Skeletal muscle cell (primary cell): ENCODE data around the gene IMPG2.

Source experiments
- DNase-seq: peaks from one replicate; pipeline ENCODE4 v3.0.0-alpha.2; 2010; ENCODE audit warnings: low read depth
- H3K4me3 ChIP-seq: 2 replicates; pipeline ENCODE4 v1.5.1; 2011; ENCODE audit warnings: low read depth, mild to moderate bottlenecking, control low read depth, low read length, moderate library complexity

Gene IMPG2

DNA sequence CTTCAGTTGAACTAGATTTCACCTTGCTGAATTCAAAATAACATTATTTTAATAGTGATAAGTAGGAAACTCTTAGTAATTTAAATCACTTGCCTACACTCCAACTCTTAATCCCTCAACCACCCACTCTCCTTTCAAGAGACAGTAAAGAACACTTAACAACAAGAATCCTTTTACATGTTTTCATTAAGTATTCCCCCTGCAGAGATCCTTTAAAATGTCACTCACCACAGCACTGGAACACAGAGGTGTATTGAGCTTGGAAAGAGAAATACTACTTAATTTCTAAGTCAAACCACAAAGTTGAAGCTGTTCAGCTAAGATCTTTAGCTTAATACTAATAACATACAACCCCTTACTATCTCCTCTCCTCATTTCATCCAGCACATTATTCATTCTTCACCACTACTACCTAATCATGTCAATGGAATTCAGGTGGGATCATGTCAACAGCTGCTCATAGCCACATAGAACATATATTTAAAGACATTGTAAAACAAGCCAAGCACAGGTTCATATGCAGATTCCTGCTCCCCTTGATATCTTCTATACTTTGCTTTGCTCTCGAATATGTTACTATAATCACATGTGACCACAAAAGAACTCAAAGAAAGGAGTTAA, 40.5 kb downstream of the IMPG2 start:
- no peak overlapping the region for H3K4me3 ChIP-seq
- no peak for DNase-seq

GRCh38 chr3:101279162-101279561, 41.2 kb downstream of the IMPG2 start:
- no peak for DNase-seq

GRCh38 chr3:101278727-101279126, 41.6 kb downstream of the IMPG2 start:
- no peak for DNase-seq
- no peak overlapping the region for H3K4me3 ChIP-seq

More at GRCh38 chr3:101279162-101279561, 41.2 kb downstream of the IMPG2 start:
- H3K4me3 ChIP-seq: no peak overlapping the region

- DNase-seq: no peak
- H3K4me3 ChIP-seq: no peak overlapping the region
Measured at GRCh38 chr3:101273608-101274007, 46.8 kb downstream of the IMPG2 start.

DNA sequence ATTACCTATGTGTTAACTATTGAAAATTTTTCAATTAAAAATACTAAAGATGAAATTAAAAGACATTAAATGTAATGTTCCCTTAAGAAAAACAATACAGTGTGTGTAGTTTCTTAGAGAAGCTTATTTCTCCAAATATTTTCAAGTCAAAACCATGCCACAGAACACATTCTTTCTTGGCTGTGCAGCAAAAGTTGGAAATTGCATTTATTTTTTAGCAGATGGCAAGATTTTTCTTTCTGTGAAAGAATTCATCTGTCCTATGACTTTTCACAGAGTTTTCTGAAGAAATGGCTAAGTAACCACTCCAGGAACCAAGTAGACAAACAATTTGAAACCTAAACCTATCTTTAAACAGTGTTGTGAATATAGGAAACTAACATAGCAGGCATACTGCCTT, 47.2 kb downstream of the IMPG2 start:
- DNase-seq: no peak
- H3K4me3 ChIP-seq: no peak overlapping the region

DNA sequence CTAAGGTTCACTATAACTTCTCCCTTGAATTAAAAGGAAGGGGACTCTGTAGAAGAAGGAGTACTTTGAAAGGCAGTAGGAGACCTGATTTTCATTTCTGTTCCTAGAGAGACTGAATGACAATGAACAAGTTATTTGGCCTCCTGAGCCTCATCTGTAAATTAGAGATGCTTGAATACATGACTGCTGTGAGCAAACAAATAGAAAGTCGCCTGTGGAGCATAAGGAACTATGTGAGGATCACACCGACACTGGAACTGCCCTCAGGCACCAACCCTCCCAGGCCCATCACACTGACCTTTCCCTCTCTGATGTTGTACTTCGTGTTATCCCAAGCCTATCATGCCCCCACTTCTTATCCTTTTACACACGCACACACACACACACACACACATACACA, 48.6 kb downstream of the IMPG2 start:
- no peak for DNase-seq

GRCh38 chr3:101270149-101270548, 50.2 kb downstream of the IMPG2 start:
- no peak overlapping the region for H3K4me3 ChIP-seq
- no peak for DNase-seq

More for the DNA sequence above, 48.6 kb downstream of the IMPG2 start:
- no peak overlapping the region for H3K4me3 ChIP-seq

DNA sequence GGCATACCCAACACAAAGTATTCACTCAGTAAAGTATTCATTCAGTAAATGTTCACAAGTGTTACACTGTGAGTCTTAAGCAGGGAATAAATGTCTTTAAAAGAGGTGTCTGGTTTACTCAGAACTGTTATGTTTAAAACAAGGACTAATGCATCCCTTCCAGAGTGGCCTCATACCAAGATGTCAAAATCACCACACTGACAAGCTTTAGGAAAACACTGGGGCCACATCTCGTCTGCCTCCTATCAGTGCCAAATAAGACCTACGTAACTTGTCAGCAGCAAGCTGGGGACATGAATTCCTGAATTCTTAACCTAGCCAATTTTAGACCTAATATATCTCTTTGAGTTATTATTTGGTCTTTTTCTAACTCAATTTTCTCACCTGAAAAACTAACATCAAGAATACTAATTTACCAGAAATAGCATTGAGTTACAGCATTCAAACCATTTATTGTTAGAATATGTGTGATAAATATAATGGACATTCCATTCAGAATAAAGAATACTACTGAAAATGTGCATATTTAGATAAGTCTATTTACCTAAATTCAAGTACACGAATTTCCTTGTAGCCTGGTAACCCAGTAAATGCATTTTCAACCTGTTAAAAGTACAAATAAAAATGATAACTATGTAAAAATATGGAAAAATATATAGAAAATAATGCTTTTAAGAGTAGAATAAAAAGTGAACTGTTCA, 51.3 kb downstream of the IMPG2 start:
- no peak overlapping the region for H3K4me3 ChIP-seq
- no peak for DNase-seq

- no peak for DNase-seq
Measured at GRCh38 chr3:101268141-101268540, 52.2 kb downstream of the IMPG2 start.

DNA sequence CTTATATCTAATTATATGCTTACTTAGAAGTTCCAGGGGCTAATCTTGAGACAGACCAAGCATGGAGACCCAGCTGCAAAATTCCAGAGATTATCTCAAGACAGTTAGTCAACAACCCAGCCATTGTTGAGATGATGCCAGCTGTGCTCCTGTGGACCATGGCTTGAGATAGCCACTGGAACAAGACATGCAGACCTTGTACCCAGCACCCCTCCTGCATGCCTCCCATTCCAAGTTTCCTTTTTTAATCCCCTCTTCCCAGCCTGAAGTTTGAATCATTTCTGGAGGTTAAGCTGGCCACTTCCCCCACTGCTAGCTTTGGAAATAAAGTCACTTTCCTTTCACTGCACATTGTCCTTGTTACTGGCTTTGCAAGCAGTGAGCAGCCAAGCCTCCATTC, 53.8 kb downstream of the IMPG2 start:
- no peak for DNase-seq
- no peak overlapping the region for H3K4me3 ChIP-seq

More at GRCh38 chr3:101268141-101268540, 52.2 kb downstream of the IMPG2 start:
- H3K4me3 ChIP-seq: no peak overlapping the region

- no peak overlapping the region for H3K4me3 ChIP-seq
- no peak for DNase-seq
Measured at GRCh38 chr3:101266071-101266470, 54.3 kb downstream of the IMPG2 start.

DNA sequence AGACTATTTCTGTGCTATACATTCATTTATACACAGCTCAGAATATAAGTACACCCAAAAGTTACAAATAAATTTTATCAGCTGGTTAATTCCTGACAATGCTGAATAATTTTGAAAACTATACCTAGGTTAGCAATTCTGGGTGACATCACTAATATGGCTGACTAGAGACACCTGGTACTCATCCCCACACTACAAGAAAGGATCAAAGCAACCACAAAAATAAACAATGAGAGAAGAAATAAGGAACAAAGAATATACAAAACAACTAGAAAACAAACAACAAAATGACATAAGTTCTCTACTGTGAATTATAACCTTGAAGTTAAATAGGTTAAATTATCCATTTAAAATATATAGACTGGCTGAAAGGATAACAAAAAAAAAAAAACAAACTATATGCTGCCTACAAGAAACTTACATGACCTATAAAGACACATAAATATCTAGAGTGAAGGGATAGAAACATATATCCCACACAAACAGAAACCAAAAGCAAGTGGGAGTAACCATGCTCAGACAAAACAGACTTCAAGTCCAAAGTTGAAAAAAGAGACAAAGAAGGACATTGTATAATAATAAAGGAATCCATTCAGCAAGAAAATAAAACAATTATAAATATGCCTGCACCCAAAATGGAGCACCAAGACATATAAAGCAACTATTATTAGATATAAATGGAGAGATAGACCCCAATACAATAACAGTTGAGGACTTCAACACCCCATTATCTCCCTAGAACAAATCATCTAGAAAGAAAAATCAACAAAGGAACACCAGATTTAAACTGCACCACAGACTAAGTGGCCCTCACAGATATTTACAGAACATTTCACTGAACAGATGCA, 57.8 kb downstream of the IMPG2 start:
- DNase-seq: no peak
- H3K4me3 ChIP-seq: no peak overlapping the region

GRCh38 chr3:101261506-101261905, 58.9 kb downstream of the IMPG2 start:
- peak; percentile 43 for DNase-seq
- H3K4me3 ChIP-seq: no peak overlapping the region

GRCh38 chr3:101259485-101260341, 60.7 kb downstream of the IMPG2 start:
- no peak overlapping the region for H3K4me3 ChIP-seq
- DNase-seq: no peak

DNA sequence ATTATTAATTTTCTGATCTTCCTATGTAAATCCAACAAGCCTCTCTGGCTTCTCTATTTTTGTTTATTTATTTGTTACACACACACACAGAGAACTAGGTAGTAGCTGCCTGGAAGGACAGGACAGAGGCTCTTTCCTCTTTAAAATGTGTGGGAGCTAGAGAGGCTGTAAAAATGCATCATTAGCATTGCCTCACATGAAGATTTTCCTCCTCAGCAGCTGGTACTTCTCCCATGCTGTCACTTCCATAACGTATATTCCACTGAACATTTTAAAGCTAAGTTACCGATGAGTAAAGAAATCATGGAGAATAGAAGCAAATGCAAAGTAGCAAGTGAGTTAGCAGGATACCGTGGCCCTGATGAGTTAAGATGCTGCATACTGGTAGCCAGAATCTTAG, 63.9 kb downstream of the IMPG2 start:
- DNase-seq: no peak
- H3K4me3 ChIP-seq: no peak overlapping the region

DNA sequence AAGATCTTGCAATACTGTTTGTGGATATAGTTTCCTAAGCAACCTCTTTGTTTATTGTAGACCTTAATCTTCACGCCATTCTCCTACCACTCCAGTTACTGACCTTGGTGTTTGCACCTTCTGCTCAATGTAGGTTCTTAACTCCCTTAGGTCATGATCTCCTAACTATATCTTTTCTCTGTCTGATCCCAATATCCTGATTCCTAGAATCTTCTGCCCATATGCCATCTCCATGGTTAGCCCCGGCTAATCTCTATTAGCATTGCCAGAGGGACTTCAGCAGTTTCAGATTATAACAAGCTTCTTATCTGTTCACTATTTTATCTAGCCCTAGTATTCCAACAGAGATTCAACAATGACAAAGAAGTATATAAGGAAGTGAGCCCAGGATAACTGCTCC, 64.9 kb downstream of the IMPG2 start:
- no peak overlapping the region for H3K4me3 ChIP-seq
- DNase-seq: no peak

GRCh38 chr3:101253396-101253795, 67.0 kb downstream of the IMPG2 start:
- no peak overlapping the region for H3K4me3 ChIP-seq
- DNase-seq: no peak

DNA sequence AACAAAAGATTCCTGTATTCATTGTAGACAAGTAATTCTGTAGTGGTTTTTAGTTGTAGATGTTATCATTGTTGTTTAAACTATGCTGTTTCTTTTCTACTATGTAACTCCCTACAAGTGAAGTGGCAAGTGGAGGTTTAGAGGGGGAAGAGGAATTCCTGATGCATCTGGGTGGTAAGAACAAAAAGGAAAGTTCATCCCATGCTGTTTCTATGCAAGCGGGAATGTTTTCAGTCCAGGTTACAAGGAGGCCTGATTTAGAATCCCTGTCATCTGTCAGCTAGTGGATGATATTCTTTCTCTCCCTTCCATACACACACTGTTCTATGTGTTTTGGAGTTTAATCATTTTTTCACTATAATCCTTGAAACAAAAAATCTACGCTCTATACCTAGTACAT, 67.4 kb downstream of the IMPG2 start:
- no peak overlapping the region for H3K4me3 ChIP-seq
- no peak for DNase-seq

DNA sequence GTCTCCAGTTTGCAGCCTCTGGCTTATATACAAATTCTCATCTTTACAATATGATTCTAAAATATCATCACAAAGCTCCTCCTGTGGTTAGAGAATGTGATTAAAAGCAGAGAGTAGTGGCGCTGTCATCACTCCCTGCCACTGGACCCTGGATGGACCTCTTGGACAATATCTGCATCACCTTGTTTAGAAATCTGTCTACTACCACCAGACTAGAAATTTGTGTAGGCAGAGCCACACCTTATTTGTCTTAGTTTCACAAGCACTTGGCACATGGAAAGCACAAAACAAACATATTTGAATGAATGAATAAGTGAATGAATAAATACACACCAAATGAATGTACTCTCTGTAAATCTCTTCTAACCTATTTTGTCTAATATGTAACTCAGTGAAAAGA, 68.1 kb downstream of the IMPG2 start:
- no peak for DNase-seq
- no peak overlapping the region for H3K4me3 ChIP-seq

DNA sequence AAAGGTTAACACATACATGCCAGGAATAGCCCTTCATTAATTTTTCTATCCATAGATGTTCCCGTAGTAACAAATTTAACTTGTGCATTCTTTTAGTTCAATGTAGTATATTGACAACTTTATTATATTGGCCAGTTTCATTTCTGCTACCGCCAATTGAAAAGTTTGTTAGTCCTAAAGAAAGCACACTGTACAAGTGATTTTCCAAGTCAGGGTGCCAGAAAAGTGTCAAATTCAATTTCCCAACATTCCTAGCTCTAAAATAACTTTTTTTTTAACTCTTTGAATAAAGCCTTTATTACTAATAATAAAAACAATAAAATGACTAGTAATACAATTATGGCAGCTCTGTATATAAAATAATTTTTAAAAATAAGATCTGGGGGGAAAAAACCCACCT, 68.9 kb downstream of the IMPG2 start:
- DNase-seq: no peak
- H3K4me3 ChIP-seq: no peak overlapping the region
